Activated CD4-positive, alpha-beta memory T cell treated with anti-CD3 and anti-CD28 coated beads, Interleukin-2, amount 10 ng/mL, durations not matched to agents 7 days and 5 days (primary cell): Measurements from ENCODE around the gene IGSF22. TPM values are rescaled to one million over a fixed set of nuclear protein-coding genes. Genes with fewer than 3 reads are reported as not detected.

ENCODE experiments used
- CTCF ChIA-PET: fragments of 350-600 bp; sonication (Branson Sonifier 250); formaldehyde crosslinking; loops from one replicate; lab custom pipeline; 2021; ENCODE audit warnings: antibody characterized with exemption, inconsistent platforms; lab: Charles Lee
- POLR2A ChIA-PET: fragments of 350-600 bp; sonication (Branson Sonifier 250); formaldehyde crosslinking; loops from one replicate; lab custom pipeline; 2021; ENCODE audit warnings: antibody characterized with exemption; lab: Charles Lee
- DNase-seq: peaks from one replicate; pipeline ENCODE4 v3.0.0-alpha.2; 2020
- H3K27ac Mint-ChIP-seq: one replicate; pipeline ENCODE4 v1.8.0; 2021; ENCODE audit warnings: mild to moderate bottlenecking, mixed read lengths
- H3K27me3 Mint-ChIP-seq: one replicate; pipeline ENCODE4 v1.8.0; 2021; ENCODE audit warnings: mixed read lengths
- H3K36me3 Mint-ChIP-seq: one replicate; pipeline ENCODE4 v1.8.0; 2021; ENCODE audit warnings: low read depth, mixed read lengths
- H3K4me1 Mint-ChIP-seq: one replicate; pipeline ENCODE4 v1.8.0; 2021; ENCODE audit warnings: mixed read lengths
- H3K4me3 Mint-ChIP-seq: one replicate; pipeline ENCODE4 v1.8.0; 2021; ENCODE audit warnings: mild to moderate bottlenecking, mixed read lengths
- H3K9me3 Mint-ChIP-seq: one replicate; pipeline ENCODE4 v1.8.0; 2021; ENCODE audit warnings: mixed read lengths
- total RNA-seq, 2 experiments: library from RNA; stranded (reverse); gene quantifications; one replicate each; pipeline ENCODE4 v1.2.3, GENCODE V29; 2021

The IGSF22 gene
- total RNA-seq, 2 experiments from 2014 or later, result 0.50 to 2.7 TPM

- DNase-seq, result no peak
- peaks cover 10% of the 10 kb centered on the region for H3K4me1 Mint-ChIP-seq
- H3K36me3 Mint-ChIP-seq, result no peaks in the 10 kb centered on the region
- H3K9me3 Mint-ChIP-seq, result no peaks in the 10 kb centered on the region
- no peak overlapping the region for H3K27ac Mint-ChIP-seq
- ChIA-PET POLR2A (no interaction called here), CTCF (interaction anchor here (1.3 kb wide), 1 partner anchor 29 kb away, joined by 4 read pairs; no protein-coding TSS in a partner anchor)
- H3K27me3 Mint-ChIP-seq, result peaks cover 15% of the 10 kb centered on the region
- no peak overlapping the region for H3K4me3 Mint-ChIP-seq
Measured at GRCh38 chr11:18761741-18762140, 35.8 kb upstream of the IGSF22 start.

- no peak for DNase-seq
- H3K4me1 Mint-ChIP-seq, result peaks cover 10% of the 10 kb centered on the region
- CTCF ChIA-PET, result no interaction called here
- no peaks in the 10 kb centered on the region for H3K9me3 Mint-ChIP-seq
- H3K27me3 Mint-ChIP-seq, result peaks cover 15% of the 10 kb centered on the region
- H3K27ac Mint-ChIP-seq, result no peak overlapping the region
- POLR2A ChIA-PET, result no interaction called here
- no peak overlapping the region for H3K4me3 Mint-ChIP-seq
- no peaks in the 10 kb centered on the region for H3K36me3 Mint-ChIP-seq
Measured at GRCh38 chr11:18761144-18761543, 35.2 kb upstream of the IGSF22 start.

- CTCF ChIA-PET, result interaction anchor here (0.9 to 1.9 kb wide), 8 partner anchors 9 to 106 kb away, joined by 3 to 8 read pairs (median 3); no protein-coding TSS in a partner anchor
- peaks cover 13% of the 10 kb centered on the region for H3K27me3 Mint-ChIP-seq
- H3K9me3 Mint-ChIP-seq, result no peaks in the 10 kb centered on the region
Measured at GRCh38 chr11:18757811-18758210, 31.8 kb upstream of the IGSF22 start.

GRCh38 chr11:18756889-18757288 lies 30.9 kb upstream of the IGSF22 start:
- CTCF ChIA-PET, result interaction anchor here (0.7 to 1.5 kb wide), 5 partner anchors 11 to 41 kb away, joined by 3 to 5 read pairs (median 3); no protein-coding TSS in a partner anchor
- Mint-ChIP-seq H3K4me1 (no peaks in the 10 kb centered on the region), H3K9me3 (no peaks in the 10 kb centered on the region), H3K27me3 (peaks cover 15% of the 10 kb centered on the region), H3K27ac (no peak overlapping the region), H3K4me3 (no peak overlapping the region), H3K36me3 (no peaks in the 10 kb centered on the region)
- no peak for DNase-seq
- POLR2A ChIA-PET, result no interaction called here

More at GRCh38 chr11:18757811-18758210, 31.8 kb upstream of the IGSF22 start:
- Mint-ChIP-seq H3K4me1 (no peaks in the 10 kb centered on the region), H3K27ac (no peak overlapping the region), H3K4me3 (no peak overlapping the region), H3K36me3 (no peaks in the 10 kb centered on the region)
- DNase-seq, result no peak
- POLR2A ChIA-PET, result no interaction called here

GRCh38 chr11:18754308-18754707 lies 28.3 kb upstream of the IGSF22 start:
- H3K4me1 Mint-ChIP-seq, result no peaks in the 10 kb centered on the region
- DNase-seq, result no peak
- POLR2A ChIA-PET, result no interaction called here
- no peak overlapping the region for H3K4me3 Mint-ChIP-seq
- H3K27me3 Mint-ChIP-seq, result peaks cover 15% of the 10 kb centered on the region
- CTCF ChIA-PET, result interaction anchor here (1.4 kb wide), 1 partner anchor 10 kb away, joined by 4 read pairs; no protein-coding TSS in a partner anchor
- H3K36me3 Mint-ChIP-seq, result no peaks in the 10 kb centered on the region
- no peaks in the 10 kb centered on the region for H3K9me3 Mint-ChIP-seq
- H3K27ac Mint-ChIP-seq, result no peak overlapping the region

- Mint-ChIP-seq H3K9me3 (no peaks in the 10 kb centered on the region), H3K4me3 (no peak overlapping the region), H3K4me1 (no peaks in the 10 kb centered on the region), H3K27ac (no peak overlapping the region), H3K36me3 (no peaks in the 10 kb centered on the region), H3K27me3 (peaks cover 10% of the 10 kb centered on the region)
- ChIA-PET CTCF (interaction anchor here (0.8 to 1.2 kb wide), 2 partner anchors 12 to 17 kb away, joined by 3 read pairs; no protein-coding TSS in a partner anchor), POLR2A (no interaction called here)
- no peak for DNase-seq
Measured at GRCh38 chr11:18752502-18752901, 26.5 kb upstream of the IGSF22 start.

GRCh38 chr11:18750944-18751343 lies 25.0 kb upstream of the IGSF22 start:
- no peak overlapping the region for H3K27ac Mint-ChIP-seq
- CTCF ChIA-PET, result interaction anchor here (0.8 kb wide), 1 partner anchor 29 kb away, joined by 4 read pairs; no protein-coding TSS in a partner anchor
- no peak overlapping the region for H3K4me3 Mint-ChIP-seq

GRCh38 chr11:18749681-18750319 lies 23.8 kb upstream of the IGSF22 start:
- CTCF ChIA-PET, result interaction anchor here (1.4 kb wide), 1 partner anchor 28 kb away, joined by 5 read pairs; no protein-coding TSS in a partner anchor
- POLR2A ChIA-PET, result no interaction called here
- H3K27ac Mint-ChIP-seq, result no peak overlapping the region
- no peaks in the 10 kb centered on the region for H3K36me3 Mint-ChIP-seq
- DNase-seq, result no peak
- no peak overlapping the region for H3K4me3 Mint-ChIP-seq
- no peaks in the 10 kb centered on the region for H3K9me3 Mint-ChIP-seq
- no peaks in the 10 kb centered on the region for H3K4me1 Mint-ChIP-seq
- peaks cover 7% of the 10 kb centered on the region for H3K27me3 Mint-ChIP-seq

More at GRCh38 chr11:18750944-18751343, 25.0 kb upstream of the IGSF22 start:
- POLR2A ChIA-PET, result no interaction called here
- no peak for DNase-seq
- Mint-ChIP-seq H3K36me3 (no peaks in the 10 kb centered on the region), H3K4me1 (no peaks in the 10 kb centered on the region), H3K9me3 (no peaks in the 10 kb centered on the region), H3K27me3 (peaks cover 7% of the 10 kb centered on the region)

GRCh38 chr11:18748766-18749365 lies 22.9 kb upstream of the IGSF22 start:
- no peak overlapping the region for H3K4me3 Mint-ChIP-seq
- no peaks in the 10 kb centered on the region for H3K36me3 Mint-ChIP-seq
- no peaks in the 10 kb centered on the region for H3K9me3 Mint-ChIP-seq
- peaks cover 6% of the 10 kb centered on the region for H3K27me3 Mint-ChIP-seq
- H3K27ac Mint-ChIP-seq, result no peak overlapping the region
- POLR2A ChIA-PET, result no interaction called here
- CTCF ChIA-PET, result interaction anchor here (1.4 kb wide), 1 partner anchor 27 kb away, joined by 5 read pairs; no protein-coding TSS in a partner anchor
- no peak for DNase-seq
- no peaks in the 10 kb centered on the region for H3K4me1 Mint-ChIP-seq

GRCh38 chr11:18745251-18745650 lies 19.3 kb upstream of the IGSF22 start:
- no peaks in the 10 kb centered on the region for H3K4me1 Mint-ChIP-seq

GRCh38 chr11:18743900-18744514 lies 18.0 kb upstream of the IGSF22 start:
- CTCF ChIA-PET, result interaction anchor here (1.2 to 2.4 kb wide), 4 partner anchors 12 to 204 kb away, joined by 3 to 10 read pairs (median 6); no protein-coding TSS in a partner anchor
- POLR2A ChIA-PET, result no interaction called here
- Mint-ChIP-seq H3K27ac (no peak overlapping the region), H3K4me3 (no peak overlapping the region), H3K36me3 (no peaks in the 10 kb centered on the region), H3K4me1 (no peaks in the 10 kb centered on the region), H3K9me3 (no peaks in the 10 kb centered on the region), H3K27me3 (no peaks in the 10 kb centered on the region)
- DNase-seq, result no peak

More at GRCh38 chr11:18745251-18745650, 19.3 kb upstream of the IGSF22 start:
- CTCF ChIA-PET, result interaction anchor here (1.2 to 2.4 kb wide), 4 partner anchors 13 to 205 kb away, joined by 3 to 10 read pairs (median 6); no protein-coding TSS in a partner anchor
- H3K4me3 Mint-ChIP-seq, result no peak overlapping the region
- H3K27ac Mint-ChIP-seq, result no peak overlapping the region
- H3K36me3 Mint-ChIP-seq, result no peaks in the 10 kb centered on the region
- H3K9me3 Mint-ChIP-seq, result no peaks in the 10 kb centered on the region
- POLR2A ChIA-PET, result no interaction called here
- DNase-seq, result no peak
- no peaks in the 10 kb centered on the region for H3K27me3 Mint-ChIP-seq

GRCh38 chr11:18743365-18743764 lies 17.4 kb upstream of the IGSF22 start:
- no peak for DNase-seq
- ChIA-PET CTCF (interaction anchor here (2.0 to 2.4 kb wide), 2 partner anchors 11 to 15 kb away, joined by 8 to 10 read pairs; no protein-coding TSS in a partner anchor), POLR2A (interaction anchor here (0.6 kb wide), 1 partner anchor 23 kb away, joined by 3 read pairs; no protein-coding TSS in a partner anchor)
- no peaks in the 10 kb centered on the region for H3K36me3 Mint-ChIP-seq
- H3K27ac Mint-ChIP-seq, result no peak overlapping the region
- H3K27me3 Mint-ChIP-seq, result no peaks in the 10 kb centered on the region
- no peaks in the 10 kb centered on the region for H3K9me3 Mint-ChIP-seq
- H3K4me3 Mint-ChIP-seq, result no peak overlapping the region
- no peaks in the 10 kb centered on the region for H3K4me1 Mint-ChIP-seq
